ENCODE results near the gene FPGT.
"Not testable (repeated sequence)": the region's sequence is repeated elsewhere in the genome, so short reads cannot be mapped to it uniquely, and the experiment has no call there.

The FPGT gene

DNA sequence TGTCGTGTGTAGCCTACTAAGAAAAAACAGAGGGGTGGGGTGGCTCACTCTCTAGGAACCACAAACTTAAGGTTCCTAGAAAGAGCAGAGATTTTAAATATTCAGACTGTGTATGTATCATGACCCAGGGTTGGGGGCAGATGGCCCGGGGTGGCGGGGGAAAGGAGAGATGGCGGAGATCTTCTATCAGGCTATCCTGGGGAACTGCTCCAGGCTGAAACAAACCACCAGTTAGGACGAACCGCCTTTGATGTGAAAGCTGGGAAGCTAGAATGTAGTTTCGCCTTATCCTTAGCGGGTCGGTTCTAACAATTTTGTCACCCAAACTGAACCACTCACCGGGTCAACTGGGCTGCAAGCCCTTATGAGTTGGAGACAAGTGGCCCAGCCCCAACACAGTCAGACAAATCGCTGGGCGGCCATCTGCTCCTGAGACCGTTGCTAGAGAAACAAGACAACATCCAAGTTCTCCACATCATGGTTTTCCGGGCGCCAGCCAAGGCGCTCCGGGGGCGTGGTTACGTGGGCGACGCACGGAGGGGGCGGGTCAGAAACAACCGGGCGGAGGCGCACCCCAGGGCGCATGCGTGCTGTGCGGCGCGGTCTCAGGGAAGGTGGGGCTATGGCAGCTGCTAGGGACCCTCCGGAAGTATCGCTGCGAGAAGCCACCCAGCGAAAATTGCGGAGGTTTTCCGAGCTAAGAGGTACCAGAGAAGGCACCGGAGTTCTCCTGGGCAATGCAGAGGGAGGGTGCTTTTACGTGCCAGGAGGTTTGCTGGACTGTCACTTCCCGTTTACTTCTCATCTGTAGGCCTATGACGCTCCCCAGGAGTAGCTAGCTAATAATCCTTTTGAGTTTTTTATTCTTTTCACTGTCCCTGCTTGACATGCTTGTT lies at the start of gene FPGT, which contains the start of gene LRRIQ3:
TSS of gene FPGT (plus strand) at position 586 of the 896 bp plus-strand sequence. CDS start at position 623, 37 bp downstream.
TSS of gene LRRIQ3 (minus strand) at position 520 of the 896 bp plus-strand sequence. CDS start 14,492 bp downstream, outside the sequence.
- DNase-seq: peak; percentile 94

DNA sequence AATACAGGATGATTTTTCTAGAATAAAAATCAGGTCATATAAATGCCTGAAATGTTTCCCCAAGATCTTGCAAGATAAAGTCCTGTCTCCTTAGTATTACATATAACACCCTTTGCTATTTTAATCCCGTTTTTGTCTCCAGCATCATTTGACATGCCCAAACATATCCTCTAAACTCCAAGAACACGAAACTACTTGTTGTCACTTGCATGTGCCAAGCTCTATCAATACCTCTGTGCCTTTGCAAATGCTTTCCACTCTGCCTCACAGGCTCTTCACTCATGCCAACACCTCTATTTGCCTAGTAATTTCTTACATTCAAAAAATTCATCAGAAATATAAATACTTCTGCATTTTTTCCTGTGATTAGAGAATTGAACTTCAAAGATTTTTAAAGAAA lies 38.0 kb upstream of the FPGT start:
- peak; percentile 16 for DNase-seq

DNA sequence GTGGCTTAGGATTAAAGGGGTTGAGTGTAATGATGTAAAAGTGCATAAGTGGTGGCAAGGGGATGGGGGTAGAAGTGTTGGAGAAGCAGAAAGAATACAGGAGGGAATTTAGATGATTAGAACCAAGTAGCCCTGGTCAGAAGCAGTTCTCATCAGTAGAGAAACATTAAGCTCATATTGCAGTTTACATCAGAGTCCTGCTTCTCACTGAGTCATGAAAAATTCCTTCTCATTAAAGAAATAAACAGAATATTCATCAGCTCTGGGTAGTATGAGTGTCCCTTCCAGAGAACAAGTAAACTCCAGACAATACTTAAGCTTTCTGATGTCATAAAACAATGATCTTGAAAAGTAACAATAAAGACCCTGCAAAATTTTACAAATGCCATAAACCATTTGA lies 36.5 kb upstream of the FPGT start:
- no peak for DNase-seq

DNA sequence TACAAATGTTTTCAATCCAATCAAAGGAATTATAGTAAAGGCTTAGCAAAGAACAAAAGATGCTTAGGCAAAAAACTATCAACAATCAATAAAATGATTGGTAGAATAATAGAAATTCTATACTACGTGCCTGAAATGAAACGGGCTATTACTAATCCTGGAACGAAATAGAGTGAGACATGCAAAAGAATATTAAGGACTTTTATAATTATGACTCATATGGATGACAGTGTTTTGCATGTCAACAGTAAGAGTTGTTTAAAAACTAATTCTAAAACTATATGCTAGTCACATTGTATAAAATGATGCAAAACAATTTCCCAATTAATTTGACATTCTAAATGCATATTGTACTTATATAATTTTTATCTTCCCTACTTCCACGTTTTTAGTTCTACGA lies 35.7 kb upstream of the FPGT start:
- DNase-seq: no peak

DNA sequence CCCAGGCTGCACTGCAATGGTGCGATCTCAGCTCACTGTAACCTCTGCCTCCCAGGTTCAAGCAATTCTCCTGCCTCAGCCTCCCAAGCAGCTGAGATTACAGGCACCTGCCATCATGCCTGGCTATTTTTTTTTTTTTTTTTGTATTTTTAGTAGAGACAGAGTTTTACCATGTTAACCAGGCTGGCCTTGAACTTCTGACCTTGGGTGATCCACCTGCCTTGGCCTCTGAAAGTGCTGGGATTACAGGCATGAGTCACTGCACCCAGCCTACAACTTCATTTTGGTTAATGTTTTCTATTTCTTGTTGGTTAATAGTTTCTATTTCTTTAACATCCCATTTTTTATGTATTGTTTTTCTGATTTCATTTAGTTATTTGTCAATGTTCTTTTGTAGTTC lies 23.6 kb upstream of the FPGT start:
- not testable (repeated sequence) for DNase-seq

DNA sequence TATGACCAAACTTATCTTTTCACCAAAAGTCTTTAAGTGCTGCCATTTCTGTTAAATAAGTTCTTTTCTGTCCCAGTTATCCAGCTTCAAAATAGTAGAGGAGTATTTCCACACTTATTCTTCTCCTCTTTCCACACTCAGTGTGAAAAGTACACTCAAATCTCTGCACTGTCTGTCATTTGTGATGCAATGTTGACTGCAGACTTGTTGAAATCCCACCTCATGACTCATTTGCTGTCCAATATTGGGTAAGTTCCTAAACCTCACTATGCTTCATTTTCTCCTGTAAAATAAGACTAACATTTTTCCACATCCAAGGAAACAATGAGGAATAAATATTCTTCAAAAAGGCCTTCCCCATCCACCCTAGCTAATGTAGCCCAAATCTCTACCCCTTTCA lies 17.6 kb upstream of the FPGT start:
- DNase-seq: no peak

DNA sequence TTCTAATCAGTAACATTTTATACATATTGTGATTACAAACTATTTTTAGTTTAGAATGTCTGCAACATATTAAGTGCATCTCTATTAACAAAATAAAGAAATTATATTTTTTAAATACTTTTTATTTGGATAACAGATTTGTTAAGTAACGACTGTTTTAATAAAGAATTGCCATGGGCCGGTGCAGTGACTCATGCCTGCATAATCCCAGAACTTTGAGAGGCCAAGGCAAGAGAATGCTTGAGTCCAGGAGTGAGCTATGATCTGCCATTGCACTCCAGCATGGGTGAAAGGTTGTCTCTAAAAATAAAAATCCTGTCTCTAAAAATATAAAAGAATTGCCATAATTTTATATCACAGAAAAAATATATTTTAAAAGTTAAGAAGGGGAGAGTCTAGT lies 4.1 kb upstream of the FPGT start:
- DNase-seq: no peak

DNA sequence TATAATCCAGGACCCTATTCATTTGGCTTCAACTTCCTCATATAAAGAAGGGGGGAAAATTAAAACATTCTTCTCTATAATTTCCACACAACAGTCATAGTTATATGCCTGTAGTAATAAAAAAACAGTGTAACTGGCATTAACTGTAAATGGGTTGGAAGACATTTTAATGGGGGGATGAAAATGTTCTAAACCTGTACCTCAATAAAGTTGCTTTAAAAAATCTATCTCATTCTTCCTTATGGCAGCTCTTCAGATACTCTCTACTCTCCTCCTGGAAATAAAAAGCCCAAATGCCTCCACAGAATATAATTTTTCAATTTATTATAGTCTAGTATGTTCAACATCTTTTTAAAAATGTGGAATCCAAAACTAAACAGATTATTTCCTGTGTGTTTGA lies 2.7 kb upstream of the FPGT start:
- no peak for DNase-seq

DNA sequence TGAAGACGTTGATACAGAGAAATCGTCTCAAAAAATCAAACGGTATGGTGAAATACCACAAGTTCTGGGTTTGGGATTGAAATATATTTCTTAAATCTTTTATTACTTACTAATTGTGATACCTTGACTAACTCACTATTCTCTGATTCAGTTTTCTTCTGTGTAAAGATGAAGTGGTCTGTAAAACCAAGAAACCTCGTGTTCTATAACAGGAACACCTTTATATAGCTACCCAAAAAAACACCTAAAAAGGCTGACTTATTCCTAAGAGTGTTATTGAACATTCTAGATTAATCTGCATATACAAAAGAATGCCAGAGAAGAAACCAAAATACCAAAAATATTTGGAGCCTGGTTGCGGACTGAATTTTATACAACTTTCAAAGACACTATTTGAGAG lies 787 bp upstream of the FPGT start:
- no peak for DNase-seq

DNA sequence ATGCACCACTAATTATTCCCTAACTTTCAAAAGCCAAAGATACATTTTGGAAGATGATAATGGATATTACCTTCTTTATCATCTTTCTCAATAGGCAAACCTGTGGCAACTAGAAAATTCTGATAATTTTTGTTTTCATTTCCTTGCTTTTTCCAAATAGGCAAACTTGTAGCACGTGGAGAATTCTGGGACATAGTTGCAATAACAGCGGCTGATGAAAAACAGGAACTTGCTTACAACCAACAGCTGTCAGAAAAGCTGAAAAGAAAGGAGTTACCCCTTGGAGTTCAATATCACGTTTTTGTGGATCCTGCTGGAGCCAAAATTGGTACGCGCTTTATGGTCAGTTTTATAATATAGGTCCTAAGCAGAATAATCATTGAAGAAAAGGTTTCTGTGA lies 1.5 kb downstream of the FPGT start:
- DNase-seq: no peak

DNA sequence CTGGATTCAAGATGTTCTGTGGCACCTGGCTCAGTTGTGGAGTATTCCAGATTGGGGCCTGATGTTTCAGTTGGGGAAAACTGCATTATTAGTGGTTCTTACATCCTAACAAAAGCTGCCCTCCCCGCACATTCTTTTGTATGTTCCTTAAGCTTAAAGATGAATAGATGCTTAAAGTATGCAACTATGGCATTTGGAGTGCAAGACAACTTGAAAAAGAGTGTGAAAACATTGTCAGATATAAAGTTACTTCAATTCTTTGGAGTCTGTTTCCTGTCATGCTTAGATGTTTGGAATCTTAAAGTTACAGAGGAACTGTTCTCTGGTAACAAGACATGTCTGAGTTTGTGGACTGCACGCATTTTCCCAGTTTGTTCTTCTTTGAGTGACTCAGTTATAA lies 7.2 kb downstream of the FPGT start:
- no peak for DNase-seq

DNA sequence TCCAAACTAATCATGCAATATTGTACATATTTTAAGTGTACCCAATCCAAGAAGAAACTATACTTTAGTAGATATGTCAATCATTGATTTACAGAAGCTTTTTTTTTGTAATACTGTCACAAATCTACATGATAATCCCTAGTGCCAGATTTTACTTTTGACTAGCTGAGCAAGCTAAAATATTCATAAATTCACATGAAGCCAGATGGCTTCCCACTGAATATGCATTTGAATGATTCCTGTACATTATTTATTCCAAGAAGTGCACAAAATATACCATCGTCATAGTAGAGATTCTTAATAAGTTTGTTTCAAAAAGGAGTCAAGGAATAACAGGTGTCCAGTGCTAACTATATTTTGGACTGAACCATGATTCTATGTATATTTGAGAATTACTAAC lies 17.2 kb downstream of the FPGT start:
- DNase-seq: no peak

DNA sequence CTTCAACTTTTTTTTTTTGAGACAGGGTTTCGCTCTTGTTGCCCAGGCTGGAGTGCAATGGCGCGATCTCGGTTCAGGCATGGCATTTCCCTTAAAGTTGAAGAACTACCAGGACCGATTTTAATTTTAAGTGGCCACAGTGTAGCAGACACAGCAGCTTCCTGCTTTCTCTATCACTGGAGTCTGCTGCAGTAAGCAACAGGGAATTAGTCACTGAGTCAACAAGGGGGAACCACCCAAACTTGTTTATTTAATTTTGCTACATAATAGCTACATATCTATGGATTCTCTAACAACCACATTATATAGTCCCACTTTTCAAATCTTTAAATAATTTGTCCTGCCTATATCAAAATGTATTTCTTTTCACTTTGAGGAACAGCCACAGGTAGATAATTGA lies 24.7 kb downstream of the FPGT start:
- DNase-seq: no peak

DNA sequence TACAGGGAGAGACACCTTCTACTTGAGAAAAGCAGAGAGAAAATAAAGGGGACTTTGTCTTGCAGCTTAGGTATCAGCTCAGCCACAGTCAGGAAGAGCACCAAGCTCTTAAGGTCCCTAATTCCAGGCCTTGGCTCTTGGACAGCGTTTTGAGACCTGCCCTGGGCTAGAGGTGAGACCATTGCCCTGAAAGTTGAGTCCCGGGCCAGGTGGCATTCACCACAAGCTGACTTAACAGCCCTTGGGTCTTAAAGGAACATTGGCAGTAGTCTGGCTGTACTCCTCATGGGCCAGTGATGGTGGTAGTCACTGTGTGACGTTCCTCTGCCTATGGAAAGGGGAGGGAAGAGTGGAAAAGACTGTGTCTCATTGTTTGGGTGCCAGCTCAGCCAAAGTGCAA lies 25.4 kb downstream of the FPGT start:
- DNase-seq: no peak

DNA sequence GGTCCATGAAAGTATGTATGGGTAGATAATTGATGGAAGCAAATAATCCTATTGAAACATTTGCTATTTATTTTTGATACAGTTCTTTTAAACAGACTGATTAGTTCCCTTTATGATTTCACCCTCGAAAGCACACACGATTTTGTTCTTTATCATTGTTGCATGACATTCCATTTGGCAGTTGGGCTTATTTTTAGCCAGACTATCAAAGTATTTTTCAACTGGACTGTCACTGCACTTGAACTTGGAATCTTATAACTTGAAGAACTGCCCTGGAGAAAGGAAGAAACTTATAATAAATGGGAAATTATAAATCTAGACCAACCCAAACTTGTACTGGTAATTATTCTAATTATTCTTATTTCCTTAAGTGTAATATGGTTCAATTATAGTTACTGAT lies 37.1 kb downstream of the FPGT start, which contains the start of gene TNNI3K:
TSS of gene TNNI3K (plus strand) at position 235 of the 400 bp plus-strand sequence. CDS start at position 300, 65 bp downstream.
- no peak for DNase-seq

DNA sequence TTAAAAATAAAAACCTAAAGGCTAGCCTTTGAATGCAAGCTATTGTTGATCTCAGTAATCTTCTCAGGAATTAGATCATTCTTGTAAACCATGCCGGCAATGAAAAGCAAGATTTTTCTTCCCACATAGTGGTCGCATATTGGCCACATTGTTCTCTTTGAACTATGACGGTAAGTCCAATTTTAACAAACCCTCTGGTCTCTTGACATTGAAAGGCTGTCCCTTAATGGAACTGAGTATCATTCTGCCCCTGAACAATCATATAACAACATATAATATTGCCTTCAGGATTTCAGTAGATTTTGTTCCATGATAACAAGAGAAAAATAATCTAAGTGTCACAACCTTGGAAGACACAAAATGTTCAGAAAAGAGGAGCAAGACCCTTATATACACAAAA lies 38.4 kb downstream of the FPGT start:
- no peak for DNase-seq

DNA sequence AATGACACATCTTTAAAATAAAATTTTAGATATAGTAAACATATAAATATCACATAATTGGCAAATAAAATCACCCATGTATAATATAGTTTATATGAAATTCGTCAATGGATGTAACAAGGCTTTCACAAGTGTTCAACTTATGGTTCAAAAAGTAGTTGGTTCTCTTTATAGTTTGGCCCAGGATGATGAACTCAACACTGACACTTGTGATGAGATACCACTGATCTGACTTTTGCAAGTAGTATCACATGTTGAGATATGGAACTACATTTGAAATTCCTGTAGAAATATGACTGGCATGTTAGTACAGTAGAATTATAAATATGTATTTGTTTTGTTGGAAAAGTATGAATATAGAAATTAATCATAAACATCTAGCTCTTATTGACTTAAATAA lies 39.0 kb downstream of the FPGT start:
- DNase-seq: no peak

DNA sequence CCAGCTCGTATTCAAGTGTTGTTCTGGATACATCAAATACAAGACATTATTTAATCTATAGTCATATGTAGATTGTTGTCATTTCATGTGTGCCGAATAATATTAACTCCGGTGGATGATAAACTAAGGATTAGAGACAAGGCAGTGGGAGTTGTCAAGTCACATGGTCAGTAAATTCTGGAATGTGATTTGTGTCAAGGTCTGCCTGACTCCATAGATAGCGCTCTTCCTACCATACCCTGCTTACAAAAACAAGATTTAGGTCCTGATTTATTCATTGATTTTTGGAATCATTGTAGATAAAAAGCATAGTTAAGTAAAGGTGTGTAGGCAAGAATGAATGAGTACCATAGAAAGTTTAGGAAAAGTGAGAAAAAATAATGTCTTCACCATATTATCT lies 39.7 kb downstream of the FPGT start:
- no peak for DNase-seq

DNA sequence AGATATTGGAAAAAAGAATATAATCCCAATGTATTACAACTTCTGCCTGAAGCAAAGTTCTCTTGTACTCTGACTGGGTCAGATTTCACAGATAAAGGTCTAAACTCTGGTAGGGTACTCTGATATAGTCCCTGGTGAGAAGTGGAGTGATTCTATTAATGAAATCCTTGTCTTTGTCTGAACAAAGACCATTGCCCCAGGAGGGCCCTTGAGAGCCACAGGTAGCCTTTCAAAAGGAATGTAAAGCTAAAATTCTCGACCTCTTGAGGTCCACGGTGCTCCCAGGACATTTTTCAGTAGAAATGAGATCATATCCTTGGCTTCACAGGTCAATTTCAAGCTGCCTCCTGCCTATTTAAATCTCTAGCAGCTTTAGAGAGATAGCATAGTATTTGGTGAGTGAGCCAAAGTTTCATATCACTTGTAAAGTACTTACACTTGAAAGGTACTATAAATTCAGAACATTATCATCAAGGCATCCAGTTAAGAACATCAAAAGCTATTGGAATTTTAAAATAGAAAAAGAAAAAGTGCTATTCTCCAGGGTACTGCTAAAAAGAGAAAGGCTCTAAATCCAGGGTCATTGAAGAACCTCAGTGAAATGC lies 47.2 kb downstream of the FPGT start:
- no peak for DNase-seq

DNA sequence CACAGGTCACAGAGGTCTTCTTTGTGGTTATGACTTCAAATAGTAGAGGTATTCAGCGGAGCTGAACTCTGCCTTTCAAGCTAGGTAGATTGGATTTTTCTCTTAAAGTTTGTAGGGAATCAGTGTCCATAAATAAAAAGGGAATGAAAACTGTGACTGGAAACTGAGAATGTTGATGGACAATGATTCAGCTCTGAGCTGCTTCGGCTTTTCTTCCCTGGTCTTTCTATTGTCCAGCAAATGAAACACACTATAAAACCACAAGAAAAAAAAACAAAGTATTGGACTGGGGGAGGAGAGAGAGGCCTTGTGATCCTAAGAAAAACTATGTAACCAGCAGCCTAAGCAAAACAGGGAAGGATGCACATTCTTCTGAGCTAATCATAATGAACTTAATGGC lies 48.3 kb downstream of the FPGT start:
- no peak for DNase-seq

DNA sequence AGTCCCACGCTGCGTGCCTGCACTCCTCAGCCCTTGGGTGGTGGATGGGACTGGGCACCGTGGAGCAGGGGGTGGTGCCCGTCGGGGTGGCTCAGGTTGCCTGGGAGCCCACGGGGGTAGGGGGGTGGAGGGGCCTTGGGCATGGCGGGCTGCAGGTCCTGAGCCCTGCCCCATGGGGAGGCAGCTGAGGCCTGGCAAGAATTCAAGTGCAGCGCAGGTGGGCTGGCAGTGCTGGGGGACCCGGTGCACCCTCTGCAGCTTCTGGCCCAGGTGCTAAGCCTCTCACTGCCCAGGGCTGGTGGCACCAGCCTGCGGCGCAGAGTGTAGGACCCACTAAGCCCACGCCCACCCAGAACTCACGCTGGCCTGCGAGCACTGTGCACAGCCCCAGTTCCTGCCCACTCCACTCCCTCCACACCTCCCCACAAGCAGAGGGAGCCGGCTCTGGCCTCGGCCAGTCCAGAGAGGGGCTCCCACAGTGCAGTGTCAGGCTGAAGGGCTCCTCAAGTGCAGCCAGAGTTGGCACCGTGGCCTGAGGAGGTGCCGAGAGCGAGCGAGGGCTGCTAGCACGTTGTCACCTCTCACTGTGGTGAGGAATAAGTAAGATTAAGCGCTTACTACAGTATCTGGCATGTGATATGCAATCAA lies 50.0 kb downstream of the FPGT start:
- DNase-seq: no peak

DNA sequence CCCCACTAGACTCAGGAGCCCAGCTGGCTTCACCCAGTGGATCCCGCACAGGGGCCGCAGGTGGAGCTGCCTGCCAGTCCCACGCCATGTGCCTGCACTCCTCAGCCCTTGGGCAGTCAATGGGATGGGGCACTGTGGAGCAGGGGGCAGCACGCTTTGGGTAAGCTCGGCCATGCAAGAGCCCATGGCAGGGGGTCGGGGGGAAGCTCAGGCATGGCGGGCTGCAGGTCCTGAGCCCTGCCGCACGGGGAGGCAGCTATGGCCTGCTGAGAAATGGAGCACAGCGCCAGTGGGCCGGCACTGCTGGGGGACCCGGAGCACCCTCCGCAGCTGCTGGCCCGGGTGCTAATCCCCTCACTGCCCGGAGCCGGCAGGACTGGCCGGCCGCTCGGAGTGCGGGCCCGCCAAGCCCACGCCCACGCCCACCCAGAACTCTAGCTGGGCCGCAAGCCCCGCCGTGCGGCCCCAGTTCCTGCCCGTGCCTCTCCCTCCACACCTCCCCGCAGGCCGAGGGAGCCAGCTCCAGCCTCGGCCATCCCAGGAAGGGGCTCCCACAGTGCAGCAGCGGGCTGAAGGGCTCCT lies 55.3 kb downstream of the FPGT start:
- DNase-seq: not testable (repeated sequence)

All from NCI-H1105 treated with DMSO at 0.1 percent for 48 hours (cell line).